Hepatocyte (in vitro differentiated cells): ENCODE results near the gene RUNX3.

ENCODE experiments used
- EZH2 ChIP-seq: fragments of 200-600 bp; sonication (generic); IDR thresholded peaks from 2 replicates; pipeline ENCODE4 v1.6.1; 2016; ENCODE audit warnings: antibody characterized with exemption, mild to moderate bottlenecking, borderline replicate concordance
- TF ChIP-seq, protein P1 (sequence below): fragments of 200-600 bp; sonication (generic); IDR thresholded peaks from 2 replicates; pipeline ENCODE4 v1.5.1; 2016; ENCODE audit warnings: antibody characterized with exemption, mild to moderate bottlenecking; ENCODE audit not compliant: poor library complexity

- TF ChIP-seq, protein P1, sequence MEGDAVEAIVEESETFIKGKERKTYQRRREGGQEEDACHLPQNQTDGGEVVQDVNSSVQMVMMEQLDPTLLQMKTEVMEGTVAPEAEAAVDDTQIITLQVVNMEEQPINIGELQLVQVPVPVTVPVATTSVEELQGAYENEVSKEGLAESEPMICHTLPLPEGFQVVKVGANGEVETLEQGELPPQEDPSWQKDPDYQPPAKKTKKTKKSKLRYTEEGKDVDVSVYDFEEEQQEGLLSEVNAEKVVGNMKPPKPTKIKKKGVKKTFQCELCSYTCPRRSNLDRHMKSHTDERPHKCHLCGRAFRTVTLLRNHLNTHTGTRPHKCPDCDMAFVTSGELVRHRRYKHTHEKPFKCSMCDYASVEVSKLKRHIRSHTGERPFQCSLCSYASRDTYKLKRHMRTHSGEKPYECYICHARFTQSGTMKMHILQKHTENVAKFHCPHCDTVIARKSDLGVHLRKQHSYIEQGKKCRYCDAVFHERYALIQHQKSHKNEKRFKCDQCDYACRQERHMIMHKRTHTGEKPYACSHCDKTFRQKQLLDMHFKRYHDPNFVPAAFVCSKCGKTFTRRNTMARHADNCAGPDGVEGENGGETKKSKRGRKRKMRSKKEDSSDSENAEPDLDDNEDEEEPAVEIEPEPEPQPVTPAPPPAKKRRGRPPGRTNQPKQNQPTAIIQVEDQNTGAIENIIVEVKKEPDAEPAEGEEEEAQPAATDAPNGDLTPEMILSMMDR = no peak
- no peak for TF ChIP-seq EZH2
Measured at GRCh38 chr1:24884751-24885150, 45.3 kb downstream of the RUNX3 start.
